Thyroid gland (tissue), 4 donors: ENCODE results near the gene CLEC3B.

Source experiments
- CTCF ChIP-seq, 6 experiments: fragments of 200-600 bp in 3 of 6; fragments of 450-650 bp in 3 of 6; sonication (generic) in 3 of 6; IDR thresholded peaks; one replicate each; pipeline ENCODE4 v1.5.1; 2016 to 2019; ENCODE audit warnings: antibody characterized with exemption in 6 of 6, mild to moderate bottlenecking in 2 of 6, inconsistent platforms in 1 of 6, moderate library complexity in 1 of 6
- POLR2A ChIP-seq, 2 donors: fragments of 450-650 bp; IDR thresholded peaks; one replicate each; pipeline ENCODE4 v1.6.1; 2017; ENCODE audit warnings: antibody characterized with exemption in 2 of 2, mild to moderate bottlenecking in 2 of 2, moderate library complexity in 1 of 2

- no peak for TF ChIP-seq CTCF (IDR thresholded peaks at IDR 0.05)
- TF ChIP-seq POLR2A (IDR thresholded peaks at IDR 0.05): no peak
Observed at GRCh38 chr3:45031531-45031930, 5.4 kb downstream of the CLEC3B start.
